Heart left ventricle (tissue), 13 donors: ENCODE results near the gene SERPINA9.

Experiments used
- CTCF ChIP-seq, 12 donors: fragments of 200-600 bp; sonication (generic) in 4 of 12; IDR thresholded peaks; one replicate each; pipeline versions ENCODE4 v1.5.0 to v1.8.0; 2018 to 2022; ENCODE audit warnings: antibody characterized with exemption in 12 of 12, mild to moderate bottlenecking in 5 of 12
- POLR2A ChIP-seq, 2 donors: fragments of 450-650 bp; IDR thresholded peaks; one replicate each; pipeline ENCODE4 v1.6.1; 2017; ENCODE audit warnings: antibody characterized with exemption in 2 of 2, mild to moderate bottlenecking in 2 of 2, moderate library complexity in 2 of 2
- donor health status: ischemic (EF 13 %, LVEDD 7.1; RV severe dilation, severe dysfunction).
- donor health status: DM: no; HTN: yes; CAD: no.
- donor health status: DM: no; HTN: no; CAD: no.
- donor health status: ischemic (EF 25% LVEDD 6.9; RV normal size, moderate dysfunction).
- donor health status: ischemic (EF 25% LVEDD 5.7; RV mildly dilated, moderate dysfunction).
- donor health status: ischemic (EF 35%, LVEDD 5.7; RV mildly dilated, moderate dysfunction).
- donor health status: nonischemic (EF 11% LVEDD 7.7; RV severe dilation, severe dysfunction).
- donor health status: DM: yes; HTN: yes; CAD: no.
- donor health status: PGD.
- donor health status: ischemic (EF 29% LVEDD 5.4; RV normal size, mild dysfunction).
- donor health status: nonischemic (EF 23%, LVEDD 6.1; RV moderate dilation, normal function).

- TF ChIP-seq CTCF (IDR thresholded peaks at IDR 0.05), result no peak
- TF ChIP-seq POLR2A (IDR thresholded peaks at IDR 0.05), result no peak
Observed at GRCh38 chr14:94427016-94427613, 48.9 kb downstream of the SERPINA9 start.
